GM20000 (cell line): ENCODE measurements around the gene HSF2BP.

Source experiments
- DNase-seq: peaks from one replicate; pipeline ENCODE4 v3.0.0; 2012; ENCODE audit warnings: low spot score
- CTCF ChIP-seq: IDR thresholded peaks from 2 replicates; pipeline ENCODE4 v1.5.1; 2012; ENCODE audit warnings: mild to moderate bottlenecking, control low read depth; ENCODE audit errors: extremely low read depth, missing control alignments

The HSF2BP gene

GRCh38 chr21:43604505-43605204 is 54.6 kb downstream of the HSF2BP start:
- DNase-seq = no peak
- TF ChIP-seq CTCF = no peak

- no peak for DNase-seq
- no peak for TF ChIP-seq CTCF
Observed at GRCh38 chr21:43603641-43604504, 55.4 kb downstream of the HSF2BP start.

- TF ChIP-seq CTCF = no peak
- DNase-seq = no peak
Observed at GRCh38 chr21:43603233-43603626, 56.1 kb downstream of the HSF2BP start.

GRCh38 chr21:43602266-43603232 is 56.7 kb downstream of the HSF2BP start:
- no peak for DNase-seq
- TF ChIP-seq CTCF = no peak

GRCh38 chr21:43600642-43601402 is 58.5 kb downstream of the HSF2BP start:
- no peak for TF ChIP-seq CTCF
- no peak for DNase-seq

GRCh38 chr21:43599728-43600127 is 59.6 kb downstream of the HSF2BP start:
- DNase-seq = no peak
- no peak for TF ChIP-seq CTCF
